ENCODE results near the gene MAX. TPM values are rescaled to one million over a fixed set of nuclear protein-coding genes. Genes with fewer than 3 reads are reported as not detected.

MAX gene
- total RNA-seq, 4 donors from 2014 or later: 38.6 to 69.8 (median 55.3) TPM

- DNase-seq (ENCODE audit: low spot score) (no peak), ATAC-seq (ENCODE audit: low FRiP score) (no peak)
- no peak for TF ChIP-seq CTCF (IDR thresholded peaks at IDR 0.05)
Measured at GRCh38 chr14:65073605-65074201, 28.6 kb downstream of the MAX start.

- no peak for TF ChIP-seq CTCF (IDR thresholded peaks at IDR 0.05)
- DNase-seq (ENCODE audit: low spot score) (no peak), ATAC-seq (ENCODE audit: low FRiP score) (no peak)
Measured at GRCh38 chr14:65072937-65073336, 29.4 kb downstream of the MAX start.

GRCh38 chr14:65072256-65072655, 30.1 kb downstream of the MAX start:
- TF ChIP-seq CTCF (IDR thresholded peaks at IDR 0.05): no peak
- ATAC-seq (ENCODE audit: low FRiP score): no peak

GRCh38 chr14:65071544-65071943, 30.8 kb downstream of the MAX start:
- ATAC-seq (ENCODE audit: low FRiP score) (no peak), DNase-seq (ENCODE audit: low spot score) (no peak)
- no peak for TF ChIP-seq CTCF (IDR thresholded peaks at IDR 0.05)

More at GRCh38 chr14:65072256-65072655, 30.1 kb downstream of the MAX start:
- DNase-seq (ENCODE audit: low spot score): no peak

GRCh38 chr14:65070471-65070976, 31.8 kb downstream of the MAX start:
- DNase-seq (ENCODE audit: low spot score): no peak
- no peak for ATAC-seq (ENCODE audit: low FRiP score)
- no peak for TF ChIP-seq CTCF (IDR thresholded peaks at IDR 0.05)

GRCh38 chr14:65069874-65070413, 32.4 kb downstream of the MAX start:
- ATAC-seq (ENCODE audit: low FRiP score) (no peak), DNase-seq (ENCODE audit: low spot score) (no peak)
- no peak for TF ChIP-seq CTCF (IDR thresholded peaks at IDR 0.05)

GRCh38 chr14:65065719-65066118, 36.6 kb downstream of the MAX start:
- DNase-seq (ENCODE audit: low spot score): no peak
- no peak for TF ChIP-seq CTCF (IDR thresholded peaks at IDR 0.05)
- no peak for ATAC-seq (ENCODE audit: low FRiP score)

All from omental fat pad (tissue), 4 donors.